ENCODE results near the gene B3GAT1. TPM values are rescaled to one million over a fixed set of nuclear protein-coding genes. Genes with fewer than 3 reads are reported as not detected.
A peak's percentile ranks its signal among the peaks of the same experiment; 100 is the strongest.
"Not testable (repeated sequence)": the region's sequence is repeated elsewhere in the genome, so short reads cannot be mapped to it uniquely, and the experiment has no call there.

The B3GAT1 gene
- 0.41 TPM for total RNA-seq

GRCh38 chr11:134412203-134413042, at the start of gene B3GAT1:
TSS of gene B3GAT1 (minus strand) at chr11:134412242. CDS start at chr11:134387659, 24,583 bp downstream.
- peak; percentile 27 for DNase-seq

GRCh38 chr11:134461621-134462020, 49.6 kb upstream of the B3GAT1 start:
- no peak for DNase-seq

- DNase-seq: no peak
Observed at GRCh38 chr11:134460881-134461280, 48.8 kb upstream of the B3GAT1 start.

- DNase-seq: no peak
Observed at GRCh38 chr11:134460062-134460561, 48.1 kb upstream of the B3GAT1 start.

- DNase-seq: no peak
Observed at GRCh38 chr11:134459246-134460061, 47.4 kb upstream of the B3GAT1 start.

- DNase-seq: not testable (repeated sequence)
Observed at GRCh38 chr11:134457411-134458007, 45.5 kb upstream of the B3GAT1 start.

- no peak for DNase-seq
Observed at GRCh38 chr11:134455516-134455915, 43.5 kb upstream of the B3GAT1 start.

- DNase-seq: no peak
Observed at GRCh38 chr11:134454146-134454690, 42.2 kb upstream of the B3GAT1 start.

GRCh38 chr11:134453441-134453840, 41.4 kb upstream of the B3GAT1 start:
- DNase-seq: no peak

GRCh38 chr11:134452838-134453155, 40.8 kb upstream of the B3GAT1 start:
- DNase-seq: no peak

- DNase-seq: no peak
Observed at GRCh38 chr11:134452026-134452837, 40.2 kb upstream of the B3GAT1 start.

GRCh38 chr11:134450186-134450585, 38.1 kb upstream of the B3GAT1 start:
- DNase-seq: no peak

- DNase-seq: no peak
Observed at GRCh38 chr11:134449713-134450112, 37.7 kb upstream of the B3GAT1 start.

- no peak for DNase-seq
Observed at GRCh38 chr11:134449051-134449450, 37.0 kb upstream of the B3GAT1 start.

GRCh38 chr11:134447696-134448095, 35.7 kb upstream of the B3GAT1 start:
- DNase-seq: no peak

GRCh38 chr11:134445601-134446325, 33.7 kb upstream of the B3GAT1 start:
- DNase-seq: no peak

- not testable (repeated sequence) for DNase-seq
Observed at GRCh38 chr11:134444160-134445108, 32.4 kb upstream of the B3GAT1 start.

- DNase-seq: no peak
Observed at GRCh38 chr11:134443246-134443645, 31.2 kb upstream of the B3GAT1 start.

GRCh38 chr11:134442246-134442645, 30.2 kb upstream of the B3GAT1 start:
- DNase-seq: no peak

- no peak for DNase-seq
Observed at GRCh38 chr11:134441706-134442105, 29.7 kb upstream of the B3GAT1 start.
